Endothelial cell (in vitro differentiated cells): ENCODE data around the gene RGS6. TPM values are rescaled to one million over a fixed set of nuclear protein-coding genes. Genes with fewer than 3 reads are reported as not detected.

ENCODE experiments used
- DNase-seq: peaks from one replicate; pipeline ENCODE4 v3.0.0; 2021; ENCODE audit warnings: low spot score
- H3K27ac Mint-ChIP-seq: one replicate; pipeline ENCODE4 v1.8.0; 2021; ENCODE audit warnings: mixed read lengths, inconsistent platforms; ENCODE audit not compliant: unreplicated experiment
- H3K27me3 Mint-ChIP-seq: one replicate; pipeline ENCODE4 v1.8.0; 2021; ENCODE audit warnings: mild to moderate bottlenecking, moderate library complexity, mixed read lengths, inconsistent platforms; ENCODE audit not compliant: unreplicated experiment
- H3K36me3 Mint-ChIP-seq: one replicate; pipeline ENCODE4 v1.8.0; 2021; ENCODE audit warnings: mild to moderate bottlenecking, low read depth, mixed read lengths, inconsistent platforms; ENCODE audit not compliant: unreplicated experiment
- H3K4me1 Mint-ChIP-seq: one replicate; pipeline ENCODE4 v1.8.0; 2021; ENCODE audit warnings: mild to moderate bottlenecking, mixed read lengths, inconsistent platforms; ENCODE audit not compliant: unreplicated experiment
- H3K4me3 Mint-ChIP-seq: one replicate; pipeline ENCODE4 v1.8.0; 2021; ENCODE audit warnings: mild to moderate bottlenecking, mixed read lengths, inconsistent platforms; ENCODE audit not compliant: unreplicated experiment
- H3K9me3 Mint-ChIP-seq: one replicate; pipeline ENCODE4 v1.8.0; 2021; ENCODE audit warnings: mixed read lengths, inconsistent platforms; ENCODE audit not compliant: unreplicated experiment
- CTCF ChIP-seq: fragments of 200-600 bp; sonication (generic); IDR thresholded peaks from one replicate; pipeline ENCODE4 v1.5.0; 2021; ENCODE audit warnings: antibody characterized with exemption; ENCODE audit not compliant: unreplicated experiment
- total RNA-seq: library from RNA; stranded (reverse); fragmentation: NEBNext Ultra II Directional; extraction: Animal tissue kit (Norgen Biotek cat#: 25700); gene quantifications from one replicate; pipeline ENCODE4 v1.2.1, GENCODE V29; 2021; ENCODE audit not compliant: unreplicated experiment

RGS6 gene
- total RNA-seq, 1 donor from 2014 or later: 15.7 TPM

DNA sequence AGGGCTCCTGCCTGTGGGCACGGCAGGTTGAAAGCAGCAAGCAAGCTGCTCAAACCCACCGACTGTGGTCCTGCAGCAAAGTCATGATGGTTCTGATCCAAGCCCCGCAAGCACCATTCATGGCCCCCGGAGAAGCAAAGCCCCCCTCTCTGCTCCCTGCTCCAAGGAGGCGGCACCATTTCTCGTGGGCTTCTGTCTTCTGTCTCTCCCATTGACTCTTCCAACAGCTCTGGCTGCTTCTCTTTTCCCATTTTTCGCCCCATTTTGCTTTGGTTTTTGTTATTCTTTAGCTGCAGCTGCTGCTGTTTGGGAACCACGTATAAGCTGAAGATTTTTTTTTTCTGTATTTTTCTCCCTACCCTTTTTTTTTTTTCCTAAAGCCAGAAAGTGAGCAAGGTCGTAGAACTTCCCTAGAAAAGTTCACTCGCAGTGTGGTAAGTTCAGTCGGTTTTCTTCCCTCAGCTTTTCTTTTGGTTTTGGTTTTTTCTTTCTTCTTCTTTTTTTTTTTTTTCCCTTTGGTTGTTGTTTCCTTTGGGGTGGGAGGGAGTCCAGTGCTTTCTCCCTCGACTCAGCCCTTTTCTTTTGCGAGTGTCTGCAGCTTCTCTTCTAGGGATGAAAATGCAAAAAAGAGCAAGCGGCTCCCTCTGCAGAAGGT is 607.6 kb downstream of the RGS6 start:
- Mint-ChIP-seq H3K4me1 (no peaks in the 10 kb centered on the region), H3K27ac (no peak overlapping the region), H3K27me3 (no peaks in the 10 kb centered on the region), H3K36me3 (no peaks in the 10 kb centered on the region), H3K4me3 (no peak overlapping the region), H3K9me3 (no peaks in the 10 kb centered on the region)
- no peak for DNase-seq
- TF ChIP-seq CTCF: no peak

GRCh38 chr14:72540836-72541235 is 608.6 kb downstream of the RGS6 start:
- Mint-ChIP-seq H3K9me3 (no peaks in the 10 kb centered on the region), H3K27ac (no peak overlapping the region), H3K4me3 (no peak overlapping the region), H3K27me3 (no peaks in the 10 kb centered on the region), H3K4me1 (no peaks in the 10 kb centered on the region), H3K36me3 (no peaks in the 10 kb centered on the region)
- TF ChIP-seq CTCF: no peak
- DNase-seq: no peak

DNA sequence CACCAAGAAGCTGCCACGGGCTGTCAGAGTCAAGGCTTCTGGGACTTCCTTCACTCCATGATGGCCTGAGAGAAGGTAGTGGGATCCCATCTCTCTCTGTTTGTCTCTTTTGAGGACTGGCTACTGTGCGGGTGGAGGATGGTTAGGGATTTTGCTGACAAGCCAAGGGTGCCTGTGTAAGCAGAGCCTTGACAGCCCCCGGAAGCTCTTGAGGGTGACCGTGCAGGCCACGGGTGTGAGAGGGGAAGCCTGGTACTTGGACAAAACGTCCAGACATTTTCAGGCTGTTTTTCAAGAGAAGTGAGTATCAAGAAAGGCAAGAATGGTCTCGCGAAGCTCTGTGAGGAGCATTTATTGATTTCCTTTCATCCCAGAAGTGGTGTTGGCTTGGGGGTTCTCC is 609.3 kb downstream of the RGS6 start:
- Mint-ChIP-seq H3K36me3 (no peaks in the 10 kb centered on the region), H3K27me3 (no peaks in the 10 kb centered on the region), H3K4me3 (no peak overlapping the region), H3K4me1 (no peaks in the 10 kb centered on the region), H3K9me3 (no peaks in the 10 kb centered on the region), H3K27ac (no peak overlapping the region)
- TF ChIP-seq CTCF: no peak
- DNase-seq: no peak

DNA sequence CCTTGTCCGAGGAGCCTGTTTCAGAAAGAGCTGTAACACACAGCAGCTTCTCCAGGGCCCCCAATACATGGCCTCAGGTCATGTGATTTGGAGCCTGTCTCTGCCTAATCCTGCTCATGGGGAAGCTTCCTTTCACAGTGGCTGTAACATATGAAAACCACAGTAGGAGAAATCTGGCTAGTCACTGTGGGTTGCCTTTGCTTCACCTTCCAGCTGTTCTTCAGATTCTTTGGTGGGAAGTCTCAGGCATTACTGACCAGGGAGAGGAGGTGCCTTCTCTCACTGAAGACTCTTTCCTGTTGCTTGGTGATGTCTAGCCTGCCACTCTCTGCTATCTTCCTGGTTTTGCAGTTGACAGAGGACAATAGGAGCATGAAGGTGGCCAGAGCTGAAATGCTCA is 611.1 kb downstream of the RGS6 start:
- DNase-seq: no peak
- no peaks in the 10 kb centered on the region for H3K9me3 Mint-ChIP-seq
- no peaks in the 10 kb centered on the region for H3K27me3 Mint-ChIP-seq
- no peaks in the 10 kb centered on the region for H3K36me3 Mint-ChIP-seq
- H3K4me3 Mint-ChIP-seq: no peak overlapping the region
- no peaks in the 10 kb centered on the region for H3K4me1 Mint-ChIP-seq
- no peak overlapping the region for H3K27ac Mint-ChIP-seq
- TF ChIP-seq CTCF: no peak

- H3K27me3 Mint-ChIP-seq: no peaks in the 10 kb centered on the region
- no peaks in the 10 kb centered on the region for H3K4me1 Mint-ChIP-seq
- no peaks in the 10 kb centered on the region for H3K9me3 Mint-ChIP-seq
- DNase-seq: no peak
- H3K27ac Mint-ChIP-seq: no peak overlapping the region
- no peak overlapping the region for H3K4me3 Mint-ChIP-seq
- TF ChIP-seq CTCF: no peak
- H3K36me3 Mint-ChIP-seq: no peaks in the 10 kb centered on the region
Observed at GRCh38 chr14:72544615-72545387, 612.6 kb downstream of the RGS6 start.
